Stimulated activated CD8-positive, alpha-beta memory T cell treated with anti-CD3 and anti-CD28 coated beads, Interleukin-15, amount 100 ng/mL, for 4 hours (primary cell): ENCODE results near the gene PCDHA3.
"Not testable (repeated sequence)": the region's sequence is repeated elsewhere in the genome, so short reads cannot be mapped to it uniquely, and the experiment has no call there.

Experiments used
- DNase-seq, 2 donors: peaks; one replicate each; pipeline ENCODE4 v3.0.0-alpha.2; 2020; ENCODE audit warnings: low read depth in 2 of 2

Gene PCDHA3

DNA sequence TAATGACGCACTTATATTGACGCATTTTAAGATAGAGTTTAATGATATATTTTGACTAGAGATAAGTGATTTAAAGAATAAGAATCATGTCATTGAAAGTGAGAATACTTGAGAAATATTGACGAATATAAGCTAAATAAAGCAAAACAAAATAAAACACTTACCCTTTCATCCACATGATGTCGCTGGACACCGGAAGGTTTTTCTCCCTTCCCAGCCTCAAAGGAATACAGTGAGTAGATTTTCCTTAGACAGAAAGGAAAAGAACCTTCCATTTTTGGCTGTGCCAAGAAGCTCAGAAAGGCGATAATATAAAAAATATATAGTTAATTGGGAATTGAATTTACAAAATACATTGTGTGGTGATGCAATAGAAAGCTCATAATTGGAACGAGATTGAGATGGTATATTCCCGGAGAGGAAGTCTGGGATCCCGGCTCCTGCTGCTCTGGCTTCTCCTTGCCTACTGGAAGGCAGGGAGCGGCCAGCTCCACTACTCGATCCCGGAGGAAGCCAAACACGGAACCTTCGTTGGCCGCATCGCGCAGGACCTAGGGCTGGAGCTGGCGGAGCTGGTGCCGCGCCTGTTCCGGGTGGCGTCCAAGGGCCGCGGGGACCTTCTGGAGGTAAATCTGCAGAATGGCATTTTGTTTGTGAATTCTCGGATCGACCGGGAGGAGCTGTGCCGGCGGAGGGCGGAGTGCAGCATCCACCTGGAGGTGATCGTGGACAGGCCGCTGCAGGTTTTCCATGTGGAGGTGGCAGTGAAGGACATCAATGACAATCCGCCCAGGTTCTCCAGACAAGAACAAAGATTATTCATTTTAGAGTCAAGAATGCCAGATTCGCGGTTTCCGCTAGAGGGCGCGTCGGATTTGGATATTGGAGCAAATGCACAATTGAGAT, 20.8 kb downstream of the PCDHA3 start, which contains the start of gene PCDHA5:
Gene PCDHA5, plus strand, starts transcription at position 239 of the 906 bp plus-strand sequence.
- DNase-seq, result no peak

DNA sequence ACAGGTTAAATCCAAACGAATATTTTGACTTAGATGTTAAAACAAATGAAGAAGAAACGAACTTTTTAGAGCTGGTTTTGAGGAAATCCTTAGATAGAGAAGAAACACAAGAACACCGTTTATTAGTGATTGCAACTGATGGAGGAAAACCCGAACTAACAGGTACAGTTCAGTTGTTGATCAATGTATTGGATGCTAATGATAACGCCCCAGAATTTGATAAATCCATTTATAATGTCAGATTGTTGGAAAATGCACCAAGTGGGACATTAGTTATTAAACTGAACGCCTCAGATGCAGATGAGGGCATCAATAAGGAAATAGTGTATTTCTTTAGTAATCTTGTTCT, 21.4 kb downstream of the PCDHA3 start:
- DNase-seq, result no peak

DNA sequence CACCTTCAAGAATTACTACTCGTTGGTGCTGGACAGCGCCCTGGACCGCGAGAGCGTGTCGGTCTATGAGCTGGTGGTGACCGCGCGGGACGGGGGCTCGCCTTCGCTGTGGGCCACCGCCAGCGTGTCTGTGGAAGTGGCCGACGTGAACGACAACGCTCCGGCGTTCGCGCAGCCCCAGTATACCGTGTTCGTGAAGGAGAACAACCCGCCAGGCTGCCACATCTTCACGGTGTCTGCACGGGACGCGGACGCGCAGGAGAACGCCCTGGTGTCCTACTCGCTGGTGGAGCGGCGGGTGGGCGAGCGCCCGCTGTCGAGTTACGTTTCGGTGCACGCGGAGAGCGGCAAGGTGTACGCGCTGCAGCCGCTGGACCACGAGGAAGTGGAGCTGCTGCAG, 22.1 kb downstream of the PCDHA3 start:
- DNase-seq, result not testable (repeated sequence)

DNA sequence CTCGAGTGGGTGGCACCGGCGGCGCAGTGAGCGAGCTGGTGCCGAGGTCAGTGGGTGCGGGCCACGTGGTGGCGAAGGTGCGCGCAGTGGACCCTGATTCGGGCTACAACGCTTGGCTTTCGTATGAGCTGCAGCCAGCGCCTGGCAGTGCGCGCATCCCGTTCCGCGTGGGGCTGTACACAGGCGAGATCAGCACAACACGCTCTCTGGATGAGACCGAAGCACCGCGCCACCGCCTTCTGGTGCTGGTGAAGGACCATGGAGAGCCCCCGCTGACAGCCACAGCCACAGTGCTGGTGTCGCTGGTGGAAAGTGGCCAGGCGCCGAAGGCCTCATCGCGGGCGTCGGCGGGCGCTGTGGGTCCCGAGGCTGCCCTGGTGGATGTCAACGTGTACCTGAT, 22.6 kb downstream of the PCDHA3 start:
- no peak for DNase-seq

DNA sequence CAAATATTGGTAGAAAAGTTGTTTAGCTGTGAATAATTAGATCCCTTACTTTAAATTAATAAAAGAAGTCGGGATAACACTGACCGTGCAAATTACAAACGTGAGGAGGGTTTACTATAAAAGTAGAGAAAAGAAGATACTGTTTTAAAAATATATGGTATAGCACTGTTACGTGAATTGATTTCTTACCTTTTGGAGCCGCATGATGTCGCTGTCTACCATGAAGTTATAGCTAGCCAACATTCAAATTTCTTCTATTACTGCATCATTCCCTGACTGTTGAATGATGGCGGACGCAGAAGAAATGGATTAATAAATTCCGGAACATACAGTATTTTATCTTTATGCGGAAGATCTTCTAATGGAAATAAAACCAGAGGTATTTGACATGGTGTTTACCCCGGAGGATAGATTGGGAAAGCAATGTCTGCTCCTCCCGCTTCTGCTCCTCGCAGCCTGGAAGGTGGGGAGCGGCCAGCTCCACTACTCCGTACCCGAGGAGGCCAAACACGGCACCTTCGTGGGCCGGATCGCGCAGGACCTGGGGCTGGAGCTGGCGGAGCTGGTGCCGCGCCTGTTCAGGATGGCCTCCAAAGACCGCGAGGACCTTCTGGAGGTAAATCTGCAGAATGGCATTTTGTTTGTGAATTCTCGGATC, 27.0 kb downstream of the PCDHA3 start, which contains the start of gene PCDHA6:
Gene PCDHA6, plus strand, starts transcription at position 257 of the 658 bp plus-strand sequence. Its CDS starts 132 bp downstream, at position 389.
- no peak for DNase-seq

DNA sequence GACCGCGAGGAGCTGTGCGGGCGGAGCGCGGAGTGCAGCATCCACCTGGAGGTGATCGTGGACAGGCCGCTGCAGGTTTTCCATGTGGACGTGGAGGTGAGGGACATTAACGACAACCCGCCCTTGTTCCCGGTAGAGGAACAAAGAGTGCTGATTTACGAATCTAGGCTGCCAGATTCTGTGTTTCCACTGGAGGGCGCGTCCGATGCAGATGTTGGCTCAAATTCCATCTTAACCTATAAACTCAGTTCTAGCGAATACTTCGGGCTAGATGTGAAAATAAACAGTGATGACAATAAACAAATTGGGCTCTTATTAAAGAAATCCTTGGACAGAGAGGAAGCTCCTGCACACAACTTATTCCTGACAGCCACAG, 27.5 kb downstream of the PCDHA3 start:
- no peak for DNase-seq

DNA sequence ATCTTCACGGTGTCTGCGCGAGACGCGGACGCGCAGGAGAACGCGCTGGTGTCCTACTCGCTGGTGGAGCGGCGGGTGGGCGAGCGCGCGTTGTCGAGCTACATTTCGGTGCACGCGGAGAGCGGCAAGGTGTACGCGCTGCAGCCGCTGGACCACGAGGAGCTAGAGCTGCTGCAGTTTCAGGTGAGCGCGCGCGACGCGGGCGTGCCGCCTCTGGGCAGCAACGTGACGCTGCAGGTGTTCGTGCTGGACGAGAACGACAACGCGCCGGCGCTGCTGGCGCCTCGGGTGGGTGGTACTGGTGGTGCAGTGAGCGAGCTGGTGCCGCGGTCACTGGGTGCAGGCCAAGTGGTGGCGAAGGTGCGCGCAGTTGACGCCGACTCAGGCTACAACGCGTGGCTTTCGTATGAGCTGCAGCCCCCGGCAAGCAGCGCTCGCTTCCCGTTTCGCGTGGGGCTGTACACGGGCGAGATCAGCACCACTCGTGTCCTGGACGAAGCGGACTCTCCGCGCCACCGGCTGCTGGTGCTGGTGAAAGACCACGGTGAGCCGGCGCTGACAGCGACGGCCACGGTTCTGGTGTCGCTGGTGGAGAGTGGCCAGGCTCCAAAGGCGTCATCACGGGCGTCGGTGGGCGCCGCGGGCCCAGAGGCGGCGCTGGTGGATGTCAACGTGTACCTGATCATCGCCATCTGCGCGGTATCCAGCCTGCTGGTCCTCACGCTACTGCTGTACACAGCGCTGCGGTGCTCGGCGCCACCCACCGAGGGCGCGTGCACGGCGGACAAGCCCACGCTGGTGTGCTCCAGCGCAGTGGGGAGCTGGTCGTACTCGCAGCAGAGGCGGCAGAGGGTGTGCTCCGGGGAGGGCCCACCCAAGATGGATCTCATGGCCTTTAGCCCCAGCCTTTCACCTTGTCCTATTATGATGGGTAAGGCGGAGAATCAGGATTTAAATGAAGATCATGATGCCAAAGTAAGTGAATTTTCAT, 28.9 kb downstream of the PCDHA3 start:
- not testable (repeated sequence) for DNase-seq

DNA sequence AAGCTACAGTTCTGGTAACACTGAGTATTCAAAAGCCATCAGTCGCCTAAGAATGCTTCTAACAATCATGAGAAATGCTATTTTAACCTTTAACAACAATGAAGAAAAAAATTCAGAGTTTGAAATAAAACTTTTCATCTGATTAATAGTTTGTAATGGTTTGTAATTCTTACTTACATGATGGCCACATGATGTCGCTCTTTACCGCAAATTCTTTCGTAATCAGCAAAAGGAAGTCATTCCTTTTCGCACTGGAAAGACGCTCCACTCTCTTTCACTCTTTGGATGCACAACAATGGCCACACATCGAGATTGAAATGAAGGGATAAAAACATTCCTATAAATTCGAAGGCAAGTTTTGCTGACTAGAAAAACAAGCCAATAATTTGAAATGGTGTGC, 33.1 kb downstream of the PCDHA3 start, which contains the start of gene PCDHA7:
Gene PCDHA7, plus strand, starts transcription at position 277 of the 400 bp plus-strand sequence. Its CDS starts 115 bp downstream, at position 392.
- DNase-seq, result no peak

DNA sequence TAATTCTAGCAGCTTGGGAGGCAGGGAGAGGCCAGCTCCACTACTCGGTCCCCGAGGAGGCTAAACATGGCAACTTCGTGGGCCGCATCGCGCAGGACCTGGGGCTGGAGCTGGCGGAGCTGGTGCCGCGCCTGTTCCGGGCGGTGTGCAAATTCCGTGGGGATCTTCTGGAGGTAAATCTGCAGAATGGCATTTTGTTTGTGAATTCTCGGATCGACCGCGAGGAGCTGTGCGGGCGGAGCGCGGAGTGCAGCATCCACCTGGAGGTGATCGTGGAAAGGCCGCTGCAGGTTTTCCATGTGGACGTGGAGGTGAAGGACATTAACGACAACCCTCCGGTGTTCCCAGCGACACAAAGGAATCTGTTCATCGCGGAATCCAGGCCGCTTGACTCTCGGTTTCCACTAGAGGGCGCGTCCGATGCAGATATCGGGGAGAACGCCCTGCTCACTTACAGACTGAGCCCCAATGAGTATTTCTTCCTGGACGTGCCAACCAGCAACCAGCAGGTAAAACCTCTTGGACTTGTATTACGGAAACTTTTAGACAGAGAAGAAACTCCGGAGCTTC, 33.7 kb downstream of the PCDHA3 start:
- DNase-seq, result not testable (repeated sequence)

DNA sequence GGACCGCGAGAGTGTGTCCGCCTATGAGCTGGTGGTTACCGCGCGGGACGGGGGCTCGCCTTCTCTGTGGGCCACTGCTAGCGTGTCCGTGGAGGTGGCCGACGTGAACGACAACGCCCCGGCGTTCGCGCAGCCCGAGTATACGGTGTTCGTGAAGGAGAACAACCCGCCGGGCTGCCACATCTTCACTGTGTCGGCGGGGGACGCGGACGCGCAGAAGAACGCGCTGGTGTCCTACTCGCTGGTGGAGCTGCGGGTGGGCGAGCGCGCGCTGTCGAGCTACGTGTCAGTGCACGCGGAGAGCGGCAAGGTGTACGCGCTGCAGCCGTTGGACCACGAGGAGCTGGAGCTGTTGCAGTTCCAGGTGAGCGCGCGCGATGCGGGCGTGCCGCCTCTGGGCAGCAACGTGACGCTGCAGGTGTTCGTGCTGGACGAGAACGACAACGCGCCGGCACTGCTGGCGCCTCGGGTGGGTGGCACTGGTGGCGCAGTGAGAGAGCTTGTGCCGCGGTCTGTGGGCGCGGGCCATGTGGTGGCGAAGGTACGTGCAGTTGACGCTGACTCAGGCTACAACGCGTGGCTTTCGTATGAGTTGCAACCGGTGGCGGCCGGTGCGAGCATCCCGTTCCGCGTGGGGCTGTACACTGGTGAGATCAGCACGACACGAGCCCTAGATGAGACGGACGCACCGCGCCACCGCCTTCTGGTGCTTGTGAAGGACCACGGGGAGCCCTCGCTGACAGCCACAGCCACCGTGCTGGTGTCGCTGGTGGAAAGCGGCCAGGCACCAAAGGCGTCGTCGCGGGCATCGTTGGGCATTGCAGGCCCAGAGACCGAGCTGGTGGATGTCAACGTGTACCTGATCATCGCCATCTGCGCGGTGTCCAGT, 35.0 kb downstream of the PCDHA3 start:
- no peak for DNase-seq

DNA sequence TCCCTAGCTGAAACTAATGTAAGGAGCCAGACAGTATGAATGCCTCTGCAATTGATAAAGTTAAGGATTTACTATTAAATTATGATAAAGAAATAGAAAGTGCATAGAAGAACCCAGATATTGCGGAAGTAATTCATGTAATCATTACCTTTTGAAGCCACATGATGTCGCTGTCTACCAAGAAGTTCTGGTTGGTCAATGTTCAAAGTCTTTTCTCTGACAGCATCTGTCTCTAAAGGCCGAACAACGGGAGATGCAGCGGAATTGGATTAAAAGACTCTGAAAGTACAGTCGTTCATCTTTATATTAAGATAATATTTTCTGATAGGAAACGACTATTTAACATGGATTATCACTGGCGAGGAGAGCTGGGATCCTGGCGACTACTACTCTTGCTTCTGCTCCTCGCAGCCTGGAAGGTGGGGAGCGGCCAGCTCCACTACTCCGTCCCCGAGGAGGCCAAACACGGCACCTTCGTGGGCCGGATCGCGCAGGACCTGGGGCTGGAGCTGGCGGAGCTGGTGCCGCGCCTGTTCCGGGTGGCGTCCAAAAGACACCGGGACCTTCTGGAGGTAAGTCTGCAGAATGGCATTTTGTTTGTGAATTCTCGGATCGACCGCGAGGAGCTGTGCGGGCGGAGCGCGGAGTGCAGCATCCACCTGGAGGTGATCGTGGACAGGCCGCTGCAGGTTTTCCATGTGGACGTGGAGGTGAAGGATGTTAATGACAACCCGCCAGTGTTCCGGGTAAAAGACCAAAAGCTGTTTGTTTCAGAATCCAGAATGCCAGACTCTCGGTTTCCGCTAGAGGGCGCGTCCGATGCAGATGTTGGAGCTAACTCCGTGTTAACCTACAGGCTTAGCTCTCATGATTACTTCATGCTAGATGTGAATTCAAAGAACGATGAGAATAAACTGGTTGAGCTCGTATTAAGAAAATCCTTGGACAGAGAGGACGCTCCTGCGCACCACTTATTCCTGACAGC, 40.4 kb downstream of the PCDHA3 start, which contains the start of gene PCDHA8:
Gene PCDHA8, plus strand, starts transcription at position 210 of the 985 bp plus-strand sequence. Its CDS starts 135 bp downstream, at position 345.
- no peak for DNase-seq

DNA sequence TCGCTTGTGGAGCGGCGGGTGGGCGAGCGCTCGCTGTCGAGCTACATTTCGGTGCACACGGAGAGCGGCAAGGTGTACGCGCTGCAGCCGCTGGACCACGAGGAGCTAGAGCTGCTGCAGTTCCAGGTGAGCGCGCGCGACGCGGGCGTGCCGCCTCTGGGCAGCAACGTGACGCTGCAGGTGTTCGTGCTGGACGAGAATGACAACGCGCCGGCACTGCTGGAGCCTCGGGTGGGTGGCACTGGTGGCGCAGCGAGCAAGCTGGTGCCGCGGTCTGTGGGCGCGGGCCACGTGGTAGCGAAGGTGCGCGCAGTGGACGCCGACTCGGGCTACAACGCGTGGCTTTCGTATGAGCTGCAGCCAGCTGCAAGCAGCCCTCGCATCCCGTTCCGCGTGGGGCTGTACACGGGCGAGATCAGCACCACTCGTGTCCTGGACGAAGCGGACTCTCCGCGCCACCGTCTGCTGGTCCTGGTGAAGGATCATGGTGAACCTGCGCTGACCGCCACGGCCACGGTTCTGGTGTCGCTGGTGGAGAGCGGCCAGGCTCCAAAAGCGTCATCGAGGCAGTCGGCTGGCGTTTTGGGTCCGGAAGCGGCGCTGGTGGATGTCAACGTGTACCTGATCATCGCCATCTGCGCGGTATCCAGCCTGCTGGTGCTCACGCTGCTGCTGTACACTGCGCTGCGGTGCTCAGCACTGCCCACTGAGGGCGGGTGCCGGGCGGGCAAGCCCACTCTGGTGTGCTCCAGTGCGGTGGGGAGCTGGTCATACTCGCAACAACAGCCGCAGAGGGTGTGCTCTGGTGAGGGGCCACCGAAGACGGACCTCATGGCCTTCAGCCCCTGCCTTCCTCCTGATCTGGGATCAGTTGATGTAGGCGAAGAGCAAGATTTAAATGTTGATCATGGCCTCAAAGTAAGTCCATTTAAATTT, 42.2 kb downstream of the PCDHA3 start:
- no peak for DNase-seq

DNA sequence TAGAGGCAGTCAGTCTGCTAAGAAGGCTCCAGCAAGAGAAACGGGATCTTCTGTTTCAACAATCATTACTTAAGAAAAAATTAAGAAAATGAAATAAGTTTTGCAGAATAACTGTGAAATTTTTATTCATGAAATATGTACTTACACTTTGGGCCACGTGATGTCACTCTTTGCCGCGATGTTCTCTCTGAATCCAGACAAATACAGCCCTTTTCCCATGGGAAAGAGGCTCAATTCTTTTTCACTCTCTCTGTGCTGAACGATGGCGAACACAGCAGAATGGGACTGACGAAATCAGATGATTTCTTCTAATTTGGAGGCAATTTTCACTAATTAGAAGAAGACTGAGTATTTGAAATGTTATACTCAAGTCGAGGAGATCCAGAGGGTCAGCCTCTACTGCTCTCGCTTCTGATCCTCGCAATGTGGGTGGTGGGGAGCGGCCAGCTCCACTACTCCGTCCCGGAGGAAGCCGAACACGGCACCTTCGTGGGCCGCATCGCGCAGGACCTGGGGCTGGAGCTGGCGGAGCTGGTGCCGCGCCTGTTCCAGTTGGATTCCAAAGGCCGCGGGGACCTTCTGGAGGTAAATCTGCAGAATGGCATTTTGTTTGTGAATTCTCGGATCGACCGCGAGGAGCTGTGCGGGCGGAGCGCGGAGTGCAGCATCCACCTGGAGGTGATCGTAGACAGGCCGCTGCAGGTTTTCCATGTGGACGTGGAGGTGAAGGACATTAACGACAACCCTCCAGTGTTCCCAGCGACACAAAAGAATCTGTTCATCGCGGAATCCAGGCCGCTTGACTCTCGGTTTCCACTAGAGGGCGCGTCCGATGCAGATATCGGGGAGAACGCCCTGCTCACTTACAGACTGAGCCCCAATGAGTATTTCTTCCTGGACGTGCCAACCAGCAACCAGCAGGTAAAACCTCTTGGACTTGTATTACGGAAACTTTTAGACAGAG, 47.6 kb downstream of the PCDHA3 start, which contains the start of gene PCDHA9:
Gene PCDHA9, plus strand, starts transcription at position 244 of the 964 bp plus-strand sequence. Its CDS starts 114 bp downstream, at position 358.
- DNase-seq, result not testable (repeated sequence)

DNA sequence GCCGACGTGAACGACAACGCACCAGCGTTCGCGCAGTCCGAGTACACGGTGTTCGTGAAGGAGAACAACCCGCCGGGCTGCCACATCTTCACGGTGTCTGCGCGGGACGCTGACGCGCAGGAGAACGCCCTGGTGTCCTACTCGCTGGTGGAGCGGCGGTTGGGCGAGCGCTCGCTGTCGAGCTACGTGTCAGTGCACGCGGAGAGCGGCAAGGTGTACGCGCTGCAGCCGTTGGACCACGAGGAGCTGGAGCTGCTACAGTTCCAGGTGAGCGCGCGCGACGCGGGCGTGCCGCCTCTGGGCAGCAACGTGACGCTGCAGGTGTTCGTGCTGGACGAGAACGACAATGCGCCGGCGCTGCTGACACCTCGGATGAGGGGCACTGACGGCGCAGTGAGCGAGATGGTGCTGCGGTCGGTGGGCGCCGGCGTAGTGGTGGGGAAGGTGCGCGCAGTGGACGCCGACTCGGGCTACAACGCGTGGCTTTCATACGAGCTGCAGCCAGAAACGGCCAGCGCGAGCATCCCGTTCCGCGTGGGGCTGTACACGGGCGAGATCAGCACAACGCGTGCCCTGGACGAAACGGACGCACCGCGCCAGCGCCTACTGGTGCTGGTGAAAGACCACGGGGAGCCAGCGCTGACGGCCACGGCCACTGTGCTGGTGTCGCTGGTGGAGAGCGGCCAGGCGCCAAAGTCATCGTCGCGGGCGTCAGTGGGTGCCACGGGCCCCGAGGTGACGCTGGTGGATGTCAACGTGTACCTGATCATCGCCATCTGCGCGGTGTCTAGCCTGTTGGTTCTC, 49.2 kb downstream of the PCDHA3 start:
- DNase-seq, result not testable (repeated sequence)
